GM12892 (cell line): ENCODE results near the gene TRIOBP.

Source experiments
- POLR2A ChIP-seq: IDR thresholded peaks from 2 replicates; pipeline ENCODE4 v1.6.1; 2011; ENCODE audit warnings: low read depth, low read length, control low read depth
- TAF1 ChIP-seq: IDR thresholded peaks from 2 replicates; pipeline ENCODE4 v1.6.1; 2011; ENCODE audit warnings: low read depth, mild to moderate bottlenecking, control low read depth, low read length, borderline replicate concordance

GRCh38 chr22:37803639-37804351 is 106.9 kb downstream of the TRIOBP start:
- no peak for TF ChIP-seq POLR2A
- no peak for TF ChIP-seq TAF1
